Measurements from ENCODE around the gene SPOCK1. TPM values are rescaled to one million over a fixed set of nuclear protein-coding genes. Genes with fewer than 3 reads are reported as not detected.
A peak's percentile ranks its signal among the peaks of the same experiment; 100 is the strongest.
"Not testable (repeated sequence)": the region's sequence is repeated elsewhere in the genome, so short reads cannot be mapped to it uniquely, and the experiment has no call there.

SPOCK1 gene
- total and polyA plus RNA-seq, 2 experiments from 2014 or later = 268 to 471 TPM

- Histone ChIP-seq H3K4me2 (ENCODE audit: unreplicated experiment) (no peak overlapping the region), H3K36me3 (ENCODE audit: low read depth) (peaks cover 28% of the 10 kb centered on the region), H3K9me2 (ENCODE audit: insufficient read depth) (no peaks in the 10 kb centered on the region), H3K79me2 (ENCODE audit: insufficient read depth) (no peaks in the 10 kb centered on the region), H3F3A (ENCODE audit: insufficient read depth) (no peaks in the 10 kb centered on the region), H3K9ac (no peak overlapping the region), H3K4me3 (no peak overlapping the region), H3K4me1 (ENCODE audit: insufficient read depth) (no peaks in the 10 kb centered on the region), H3K27me3 (replicated peaks; ENCODE audit: insufficient read depth) (no peaks in the 10 kb centered on the region), H3K9me3 (ENCODE audit: low read depth) (no peaks in the 10 kb centered on the region), H4K20me1 (ENCODE audit: insufficient read depth) (no peaks in the 10 kb centered on the region), H2AFZ (no peak overlapping the region), H3K27ac (no peak overlapping the region)
- DNase-seq = no peak
- no peak for TF ChIP-seq EZH2 (IDR thresholded peaks at IDR 0.05; ENCODE audit: insufficient read depth, poor library complexity, severe bottlenecking)
- TF ChIP-seq EZH2phosphoT487 (IDR thresholded peaks at IDR 0.05; ENCODE audit: insufficient read depth, low read depth) = no peak
- 93 to 96% methylated on average over 2 of the region's 2 CpGs for WGBS, 2 experiments (ENCODE audit: low coverage in 1 of 2, low lambda C conversion rate in 2 of 2, missing lambda C conversion rate in 2 of 2)
- in situ Hi-C loops (cut with MboI) = no loop called here
Observed at GRCh38 chr5:136981936-136982335, 517.2 kb downstream of the SPOCK1 start.

- Histone ChIP-seq H3K79me2 (ENCODE audit: insufficient read depth) (no peaks in the 10 kb centered on the region), H3F3A (ENCODE audit: insufficient read depth) (no peaks in the 10 kb centered on the region), H3K9me3 (ENCODE audit: low read depth) (no peaks in the 10 kb centered on the region), H4K20me1 (ENCODE audit: insufficient read depth) (no peaks in the 10 kb centered on the region), H3K4me2 (ENCODE audit: unreplicated experiment) (no peak overlapping the region), H2AFZ (no peak overlapping the region), H3K27ac (no peak overlapping the region), H3K4me3 (no peak overlapping the region), H3K27me3 (replicated peaks; ENCODE audit: insufficient read depth) (no peaks in the 10 kb centered on the region), H3K4me1 (ENCODE audit: insufficient read depth) (no peaks in the 10 kb centered on the region), H3K9me2 (ENCODE audit: insufficient read depth) (no peaks in the 10 kb centered on the region), H3K36me3 (ENCODE audit: low read depth) (peaks cover 34% of the 10 kb centered on the region), H3K9ac (no peak overlapping the region)
- in situ Hi-C loops (cut with MboI) = no loop called here
- peak; percentile 6 for DNase-seq
- TF ChIP-seq EZH2 (IDR thresholded peaks at IDR 0.05; ENCODE audit: insufficient read depth, poor library complexity, severe bottlenecking) (no peak), EZH2phosphoT487 (IDR thresholded peaks at IDR 0.05; ENCODE audit: insufficient read depth, low read depth) (no peak)
- 75 to 84% methylated on average over 5 of the region's 5 CpGs for WGBS, 2 experiments (ENCODE audit: low coverage in 1 of 2, low lambda C conversion rate in 2 of 2, missing lambda C conversion rate in 2 of 2)
Observed at GRCh38 chr5:136979131-136979530, 520.0 kb downstream of the SPOCK1 start.

GRCh38 chr5:136963504-136963903 lies 535.6 kb downstream of the SPOCK1 start:
- no peaks in the 10 kb centered on the region for H3F3A ChIP-seq (ENCODE audit: insufficient read depth)
- TF ChIP-seq EZH2phosphoT487 (IDR thresholded peaks at IDR 0.05; ENCODE audit: insufficient read depth, low read depth) = no peak
- TF ChIP-seq EZH2 (IDR thresholded peaks at IDR 0.05; ENCODE audit: insufficient read depth, poor library complexity, severe bottlenecking) = no peak
- H3K9ac ChIP-seq = no peak overlapping the region
- H3K36me3 ChIP-seq (ENCODE audit: low read depth) = peaks cover 3% of the 10 kb centered on the region; the same call in 1 of the 2 replicates
- no peaks in the 10 kb centered on the region for H3K27me3 ChIP-seq (replicated peaks; ENCODE audit: insufficient read depth)
- no peak overlapping the region for H3K27ac ChIP-seq
- no peaks in the 10 kb centered on the region for H4K20me1 ChIP-seq (ENCODE audit: insufficient read depth)
- no peak overlapping the region for H3K4me3 ChIP-seq
- no peak for DNase-seq
- H3K4me2 ChIP-seq (ENCODE audit: unreplicated experiment) = no peak overlapping the region
- H3K4me1 ChIP-seq (ENCODE audit: insufficient read depth) = no peaks in the 10 kb centered on the region
- H3K9me3 ChIP-seq (ENCODE audit: low read depth) = no peaks in the 10 kb centered on the region
- H2AFZ ChIP-seq = no peak overlapping the region
- in situ Hi-C loops (cut with MboI) = no loop called here
- no peaks in the 10 kb centered on the region for H3K9me2 ChIP-seq (ENCODE audit: insufficient read depth)
- no peaks in the 10 kb centered on the region for H3K79me2 ChIP-seq (ENCODE audit: insufficient read depth)
- 45 to 47% methylated on average over 3 of the region's 3 CpGs for WGBS, 2 experiments (ENCODE audit: low coverage in 1 of 2, low lambda C conversion rate in 2 of 2, missing lambda C conversion rate in 2 of 2)

GRCh38 chr5:136957428-136957827 lies 541.7 kb downstream of the SPOCK1 start:
- TF ChIP-seq EZH2 (IDR thresholded peaks at IDR 0.05; ENCODE audit: insufficient read depth, poor library complexity, severe bottlenecking) = no peak
- no peak for TF ChIP-seq EZH2phosphoT487 (IDR thresholded peaks at IDR 0.05; ENCODE audit: insufficient read depth, low read depth)
- H4K20me1 ChIP-seq (ENCODE audit: insufficient read depth) = no peaks in the 10 kb centered on the region
- no peaks in the 10 kb centered on the region for H3F3A ChIP-seq (ENCODE audit: insufficient read depth)
- H3K9ac ChIP-seq = no peak overlapping the region
- DNase-seq = no peak
- no peaks in the 10 kb centered on the region for H3K27me3 ChIP-seq (replicated peaks; ENCODE audit: insufficient read depth)
- WGBS, 2 experiments (ENCODE audit: low coverage in 1 of 2, low lambda C conversion rate in 2 of 2, missing lambda C conversion rate in 2 of 2) = 51 to 52% methylated on average over 2 of the region's 2 CpGs
- H3K36me3 ChIP-seq (ENCODE audit: low read depth) = peaks cover 3% of the 10 kb centered on the region; the same call in 1 of the 2 replicates
- H3K9me2 ChIP-seq (ENCODE audit: insufficient read depth) = no peaks in the 10 kb centered on the region
- no peaks in the 10 kb centered on the region for H3K4me1 ChIP-seq (ENCODE audit: insufficient read depth)
- H3K4me3 ChIP-seq = no peak overlapping the region
- in situ Hi-C loops (cut with MboI) = no loop called here
- H3K4me2 ChIP-seq (ENCODE audit: unreplicated experiment) = no peak overlapping the region
- no peak overlapping the region for H3K27ac ChIP-seq
- H3K79me2 ChIP-seq (ENCODE audit: insufficient read depth) = no peaks in the 10 kb centered on the region
- no peak overlapping the region for H2AFZ ChIP-seq
- H3K9me3 ChIP-seq (ENCODE audit: low read depth) = no peaks in the 10 kb centered on the region

- H3K9ac ChIP-seq; H3K27ac ChIP-seq; H3K36me3 ChIP-seq (ENCODE audit: low read depth); in situ Hi-C loops (cut with MboI); H3K79me2 ChIP-seq (ENCODE audit: insufficient read depth); H3K4me2 ChIP-seq (ENCODE audit: unreplicated experiment); H3K27me3 ChIP-seq (replicated peaks; ENCODE audit: insufficient read depth); H3F3A ChIP-seq (ENCODE audit: insufficient read depth); H3K9me2 ChIP-seq (ENCODE audit: insufficient read depth); H4K20me1 ChIP-seq (ENCODE audit: insufficient read depth); DNase-seq; H3K9me3 ChIP-seq (ENCODE audit: low read depth); H3K4me1 ChIP-seq (ENCODE audit: insufficient read depth); H3K4me3 ChIP-seq; H2AFZ ChIP-seq: not testable (repeated sequence)
- 33 to 35% methylated on average over 5 of the region's 5 CpGs for WGBS, 2 experiments (ENCODE audit: low coverage in 1 of 2, low lambda C conversion rate in 2 of 2, missing lambda C conversion rate in 2 of 2)
Observed at GRCh38 chr5:136954142-136954541, 545.0 kb downstream of the SPOCK1 start.

- H3K9me2 ChIP-seq (ENCODE audit: insufficient read depth); H3K4me2 ChIP-seq (ENCODE audit: unreplicated experiment); H3K27me3 ChIP-seq (replicated peaks; ENCODE audit: insufficient read depth); H3K9ac ChIP-seq; H3K4me3 ChIP-seq; DNase-seq; H3F3A ChIP-seq (ENCODE audit: insufficient read depth); H3K4me1 ChIP-seq (ENCODE audit: insufficient read depth); in situ Hi-C loops (cut with MboI); H3K36me3 ChIP-seq (ENCODE audit: low read depth); H2AFZ ChIP-seq; H4K20me1 ChIP-seq (ENCODE audit: insufficient read depth); H3K9me3 ChIP-seq (ENCODE audit: low read depth); H3K27ac ChIP-seq; H3K79me2 ChIP-seq (ENCODE audit: insufficient read depth): not testable (repeated sequence)
- 38 to 40% methylated on average over 8 of the region's 8 CpGs for WGBS, 2 experiments (ENCODE audit: low coverage in 1 of 2, low lambda C conversion rate in 2 of 2, missing lambda C conversion rate in 2 of 2)
Observed at GRCh38 chr5:136953346-136954069, 545.6 kb downstream of the SPOCK1 start.
